ENCODE measurements around the gene TMEM167B. TPM values are rescaled to one million over a fixed set of nuclear protein-coding genes. Genes with fewer than 3 reads are reported as not detected.

The TMEM167B gene
- total and polyA plus RNA-seq, 2 experiments from 2014 or later = 25.0 to 33.4 TPM

DNA sequence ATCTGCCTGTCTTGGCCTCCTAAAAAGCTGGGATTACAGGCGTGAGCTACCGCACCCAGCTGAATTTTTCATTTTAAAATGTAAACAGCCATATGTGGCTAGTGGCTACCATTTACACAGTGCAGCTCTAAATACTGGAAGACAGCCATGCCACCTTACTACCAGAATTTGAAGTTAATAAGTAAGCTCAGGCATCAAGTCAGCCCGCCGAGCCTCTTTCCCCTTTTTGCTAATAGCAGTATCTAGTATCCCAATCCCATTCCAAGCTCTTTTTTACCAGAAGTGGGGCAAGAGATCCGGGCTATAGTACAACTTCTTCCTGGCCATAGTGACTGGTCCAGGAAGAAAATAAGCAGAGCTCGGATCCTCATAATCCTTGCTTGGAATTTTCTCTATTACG lies 29.9 kb upstream of the TMEM167B start:
- no peaks in the 10 kb centered on the region for H3K4me1 ChIP-seq (ENCODE audit: insufficient read depth)
- no peaks in the 10 kb centered on the region for H3K9me2 ChIP-seq (replicated peaks; ENCODE audit: insufficient read depth)
- H2AFZ ChIP-seq = no peak overlapping the region
- H3K4me2 ChIP-seq = no peak overlapping the region
- H3K9me3 ChIP-seq (ENCODE audit: low read depth) = no peaks in the 10 kb centered on the region
- DNase-seq (ENCODE audit: low spot score) = no peak
- no peaks in the 10 kb centered on the region for H3K79me2 ChIP-seq
- no peak for TF ChIP-seq EZH2phosphoT487 (IDR thresholded peaks at IDR 0.05; ENCODE audit: low read depth, severe bottlenecking, unreplicated experiment)
- TF ChIP-seq EZH2 (IDR thresholded peaks at IDR 0.05; ENCODE audit: borderline replicate concordance) = no peak
- TF ChIP-seq, protein P1, sequence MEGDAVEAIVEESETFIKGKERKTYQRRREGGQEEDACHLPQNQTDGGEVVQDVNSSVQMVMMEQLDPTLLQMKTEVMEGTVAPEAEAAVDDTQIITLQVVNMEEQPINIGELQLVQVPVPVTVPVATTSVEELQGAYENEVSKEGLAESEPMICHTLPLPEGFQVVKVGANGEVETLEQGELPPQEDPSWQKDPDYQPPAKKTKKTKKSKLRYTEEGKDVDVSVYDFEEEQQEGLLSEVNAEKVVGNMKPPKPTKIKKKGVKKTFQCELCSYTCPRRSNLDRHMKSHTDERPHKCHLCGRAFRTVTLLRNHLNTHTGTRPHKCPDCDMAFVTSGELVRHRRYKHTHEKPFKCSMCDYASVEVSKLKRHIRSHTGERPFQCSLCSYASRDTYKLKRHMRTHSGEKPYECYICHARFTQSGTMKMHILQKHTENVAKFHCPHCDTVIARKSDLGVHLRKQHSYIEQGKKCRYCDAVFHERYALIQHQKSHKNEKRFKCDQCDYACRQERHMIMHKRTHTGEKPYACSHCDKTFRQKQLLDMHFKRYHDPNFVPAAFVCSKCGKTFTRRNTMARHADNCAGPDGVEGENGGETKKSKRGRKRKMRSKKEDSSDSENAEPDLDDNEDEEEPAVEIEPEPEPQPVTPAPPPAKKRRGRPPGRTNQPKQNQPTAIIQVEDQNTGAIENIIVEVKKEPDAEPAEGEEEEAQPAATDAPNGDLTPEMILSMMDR (IDR thresholded peaks at IDR 0.05; ENCODE audit: poor library complexity) = no peak
- H3K27me3 ChIP-seq = no peaks in the 10 kb centered on the region
- no peak overlapping the region for H3K4me3 ChIP-seq
- 86% methylated on average over 7 of the region's 7 CpGs for WGBS (ENCODE audit: low lambda C conversion rate, missing lambda C conversion rate)
- no peaks in the 10 kb centered on the region for H4K20me1 ChIP-seq (ENCODE audit: insufficient read depth, poor library complexity, severe bottlenecking)
- no peaks in the 10 kb centered on the region for H3K36me3 ChIP-seq (replicated peaks; ENCODE audit: insufficient read depth, low read depth)
- no peak overlapping the region for H3K27ac ChIP-seq

DNA sequence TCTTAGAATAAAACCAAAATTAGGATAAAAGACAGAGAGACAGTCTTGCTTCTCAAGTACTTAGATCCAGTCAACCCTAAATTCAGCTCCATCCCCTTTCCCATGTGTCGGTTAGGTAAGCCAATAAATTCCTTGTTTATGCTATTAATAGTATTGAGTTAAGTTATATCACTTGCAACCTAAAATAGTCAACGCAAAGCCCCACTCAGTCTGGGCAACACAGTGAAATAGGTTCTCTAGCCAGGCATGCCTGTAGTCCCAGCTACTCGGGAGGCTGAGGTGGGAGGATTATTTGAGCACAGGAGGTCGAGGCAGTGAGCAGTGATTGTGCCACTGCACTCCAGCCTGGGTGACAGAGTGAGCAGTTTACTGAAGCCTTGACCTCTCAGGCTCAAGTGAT lies 29.4 kb upstream of the TMEM167B start:
- no peak overlapping the region for H3K4me3 ChIP-seq
- no peak overlapping the region for H3K27ac ChIP-seq
- 91% methylated on average over 4 of the region's 4 CpGs for WGBS (ENCODE audit: low lambda C conversion rate, missing lambda C conversion rate)
- H3K4me1 ChIP-seq (ENCODE audit: insufficient read depth) = no peaks in the 10 kb centered on the region
- DNase-seq (ENCODE audit: low spot score) = no peak
- H3K9me3 ChIP-seq (ENCODE audit: low read depth) = no peaks in the 10 kb centered on the region
- H3K36me3 ChIP-seq (replicated peaks; ENCODE audit: insufficient read depth, low read depth) = no peaks in the 10 kb centered on the region
- TF ChIP-seq, protein P1 (IDR thresholded peaks at IDR 0.05; ENCODE audit: poor library complexity) = no peak
- TF ChIP-seq EZH2 (IDR thresholded peaks at IDR 0.05; ENCODE audit: borderline replicate concordance) (no peak), EZH2phosphoT487 (IDR thresholded peaks at IDR 0.05; ENCODE audit: low read depth, severe bottlenecking, unreplicated experiment) (no peak)
- H3K9me2 ChIP-seq (replicated peaks; ENCODE audit: insufficient read depth) = no peaks in the 10 kb centered on the region
- no peaks in the 10 kb centered on the region for H3K27me3 ChIP-seq
- H4K20me1 ChIP-seq (ENCODE audit: insufficient read depth, poor library complexity, severe bottlenecking) = no peaks in the 10 kb centered on the region
- H3K4me2 ChIP-seq = no peak overlapping the region
- H3K79me2 ChIP-seq = no peaks in the 10 kb centered on the region
- H2AFZ ChIP-seq = no peak overlapping the region

- TF ChIP-seq, protein P1 (IDR thresholded peaks at IDR 0.05; ENCODE audit: poor library complexity) = no peak
- TF ChIP-seq EZH2phosphoT487 (IDR thresholded peaks at IDR 0.05; ENCODE audit: low read depth, severe bottlenecking, unreplicated experiment) (no peak), EZH2 (IDR thresholded peaks at IDR 0.05; ENCODE audit: borderline replicate concordance) (no peak)
- H3K4me1 ChIP-seq (ENCODE audit: insufficient read depth) = no peaks in the 10 kb centered on the region
- H3K4me2 ChIP-seq = no peak overlapping the region
- H3K27ac ChIP-seq = no peak overlapping the region
- peaks cover 12% of the 10 kb centered on the region for H4K20me1 ChIP-seq (ENCODE audit: insufficient read depth, poor library complexity, severe bottlenecking)
- H3K9me3 ChIP-seq (ENCODE audit: low read depth) = no peaks in the 10 kb centered on the region
- H3K79me2 ChIP-seq = peaks cover 27% of the 10 kb centered on the region
- no peak for DNase-seq (ENCODE audit: low spot score)
- WGBS (ENCODE audit: low lambda C conversion rate, missing lambda C conversion rate) = 98% methylated on average over 3 of the region's 3 CpGs
- no peaks in the 10 kb centered on the region for H3K36me3 ChIP-seq (replicated peaks; ENCODE audit: insufficient read depth, low read depth)
- no peak overlapping the region for H3K4me3 ChIP-seq
- no peaks in the 10 kb centered on the region for H3K27me3 ChIP-seq
- H3K9me2 ChIP-seq (replicated peaks; ENCODE audit: insufficient read depth) = no peaks in the 10 kb centered on the region
- H2AFZ ChIP-seq = no peak overlapping the region
Measured at GRCh38 chr1:109065137-109065536, 25.4 kb upstream of the TMEM167B start.

GRCh38 chr1:109067883-109068282 lies 22.7 kb upstream of the TMEM167B start:
- H3K9me3 ChIP-seq (ENCODE audit: low read depth) = no peaks in the 10 kb centered on the region
- TF ChIP-seq EZH2phosphoT487 (IDR thresholded peaks at IDR 0.05; ENCODE audit: low read depth, severe bottlenecking, unreplicated experiment) (no peak), EZH2 (IDR thresholded peaks at IDR 0.05; ENCODE audit: borderline replicate concordance) (no peak)
- TF ChIP-seq, protein P1 (IDR thresholded peaks at IDR 0.05; ENCODE audit: poor library complexity) = no peak
- H3K4me1 ChIP-seq (ENCODE audit: insufficient read depth) = no peaks in the 10 kb centered on the region
- no peaks in the 10 kb centered on the region for H3K9me2 ChIP-seq (replicated peaks; ENCODE audit: insufficient read depth)
- no peak overlapping the region for H3K4me2 ChIP-seq
- H3K27me3 ChIP-seq = no peaks in the 10 kb centered on the region
- DNase-seq (ENCODE audit: low spot score) = no peak
- peaks cover 12% of the 10 kb centered on the region for H4K20me1 ChIP-seq (ENCODE audit: insufficient read depth, poor library complexity, severe bottlenecking)
- H3K27ac ChIP-seq = no peak overlapping the region
- no peak overlapping the region for H2AFZ ChIP-seq
- peaks cover 50% of the 10 kb centered on the region for H3K79me2 ChIP-seq
- H3K36me3 ChIP-seq (replicated peaks; ENCODE audit: insufficient read depth, low read depth) = no peaks in the 10 kb centered on the region
- 92% methylated on average over 8 of the region's 8 CpGs for WGBS (ENCODE audit: low lambda C conversion rate, missing lambda C conversion rate)
- no peak overlapping the region for H3K4me3 ChIP-seq
